ENCODE data around the gene WNT3A.

The WNT3A gene

GRCh38 chr1:228000836-228001563, 5.8 kb upstream of the WNT3A start:
- no peak overlapping the region for H3K4me3 ChIP-seq (ENCODE audit: low read depth, low read length)
- H3K36me3 ChIP-seq (ENCODE audit: control insufficient read depth, insufficient read depth, low read length), result no peaks in the 10 kb centered on the region
- peaks cover 82% of the 10 kb centered on the region for H3K27me3 ChIP-seq (ENCODE audit: control insufficient read depth, insufficient read depth, low read length)

GRCh38 chr1:228001738-228002535, 4.9 kb upstream of the WNT3A start:
- H3K27me3 ChIP-seq (ENCODE audit: control insufficient read depth, insufficient read depth, low read length), result peaks cover 81% of the 10 kb centered on the region
- H3K4me1 ChIP-seq (ENCODE audit: control insufficient read depth, insufficient read depth, low read length), result peaks cover 16% of the 10 kb centered on the region
- no peak overlapping the region for H3K9ac ChIP-seq (ENCODE audit: low read length)
- H3K27ac ChIP-seq (ENCODE audit: low read depth, low read length), result no peak overlapping the region
- no peak overlapping the region for H3K4me3 ChIP-seq (ENCODE audit: low read depth, low read length)
- no peaks in the 10 kb centered on the region for H3K36me3 ChIP-seq (ENCODE audit: control insufficient read depth, insufficient read depth, low read length)
- H3K9me3 ChIP-seq (ENCODE audit: control insufficient read depth, insufficient read depth, low read depth, low read length), result peaks cover 9% of the 10 kb centered on the region; the same call in 1 of the 2 replicates

More at GRCh38 chr1:228000836-228001563, 5.8 kb upstream of the WNT3A start:
- Histone ChIP-seq H3K9ac (ENCODE audit: low read length) (no peak overlapping the region), H3K27ac (ENCODE audit: low read depth, low read length) (no peak overlapping the region), H3K9me3 (ENCODE audit: control insufficient read depth, insufficient read depth, low read depth, low read length) (peaks cover 10% of the 10 kb centered on the region; the same call in 1 of the 2 replicates), H3K4me1 (ENCODE audit: control insufficient read depth, insufficient read depth, low read length) (peaks cover 14% of the 10 kb centered on the region)

GRCh38 chr1:228002792-228003191, 4.0 kb upstream of the WNT3A start:
- Histone ChIP-seq H3K4me3 (ENCODE audit: low read depth, low read length) (no peak overlapping the region), H3K27ac (ENCODE audit: low read depth, low read length) (no peak overlapping the region), H3K27me3 (ENCODE audit: control insufficient read depth, insufficient read depth, low read length) (peaks cover 88% of the 10 kb centered on the region), H3K9ac (ENCODE audit: low read length) (no peak overlapping the region), H3K4me1 (ENCODE audit: control insufficient read depth, insufficient read depth, low read length) (peaks cover 20% of the 10 kb centered on the region), H3K9me3 (ENCODE audit: control insufficient read depth, insufficient read depth, low read depth, low read length) (peaks cover 6% of the 10 kb centered on the region; the same call in 1 of the 2 replicates), H3K36me3 (ENCODE audit: control insufficient read depth, insufficient read depth, low read length) (no peaks in the 10 kb centered on the region)

- no peaks in the 10 kb centered on the region for H3K36me3 ChIP-seq (ENCODE audit: control insufficient read depth, insufficient read depth, low read length)
- H3K9me3 ChIP-seq (ENCODE audit: control insufficient read depth, insufficient read depth, low read depth, low read length), result no peaks in the 10 kb centered on the region
- H3K4me3 ChIP-seq (ENCODE audit: low read depth, low read length), result no peak overlapping the region
- H3K4me1 ChIP-seq (ENCODE audit: control insufficient read depth, insufficient read depth, low read length), result peaks cover 28% of the 10 kb centered on the region
- no peak overlapping the region for H3K27ac ChIP-seq (ENCODE audit: low read depth, low read length)
- H3K27me3 ChIP-seq (ENCODE audit: control insufficient read depth, insufficient read depth, low read length), result peaks cover 91% of the 10 kb centered on the region
- no peak overlapping the region for H3K9ac ChIP-seq (ENCODE audit: low read length)
Measured at GRCh38 chr1:228003461-228004330, 3.1 kb upstream of the WNT3A start.

DNA sequence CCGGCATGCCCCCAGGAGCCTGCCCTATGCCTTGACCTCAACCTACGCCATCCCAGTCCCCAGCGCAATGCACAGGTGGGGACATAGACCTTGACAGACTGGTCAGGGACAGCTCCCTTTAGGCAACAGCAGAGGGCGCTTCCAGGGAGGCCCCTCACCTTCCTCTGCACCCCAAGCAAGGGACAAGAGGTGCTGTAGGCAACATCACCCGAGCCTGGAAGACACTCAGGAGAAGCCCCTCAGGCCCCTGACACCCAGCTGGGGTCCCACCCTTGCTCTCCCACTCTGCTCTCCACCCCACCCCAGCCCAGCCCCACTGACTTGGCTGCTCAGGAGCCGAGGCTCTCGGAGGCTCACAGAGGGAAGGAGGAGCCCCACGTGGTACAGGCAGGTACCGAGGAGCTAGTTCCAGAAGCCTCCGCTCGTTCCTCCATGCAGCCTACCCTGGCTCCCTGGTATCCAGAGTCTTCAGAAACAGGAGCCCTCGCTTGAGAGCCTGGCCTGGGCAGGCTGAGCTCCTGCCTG, 2.4 kb upstream of the WNT3A start:
- Histone ChIP-seq H3K36me3 (ENCODE audit: control insufficient read depth, insufficient read depth, low read length) (no peaks in the 10 kb centered on the region), H3K9ac (ENCODE audit: low read length) (no peak overlapping the region), H3K4me3 (ENCODE audit: low read depth, low read length) (peak overlapping the region; percentile 57), H3K9me3 (ENCODE audit: control insufficient read depth, insufficient read depth, low read depth, low read length) (no peaks in the 10 kb centered on the region), H3K4me1 (ENCODE audit: control insufficient read depth, insufficient read depth, low read length) (peaks cover 35% of the 10 kb centered on the region), H3K27ac (ENCODE audit: low read depth, low read length) (no peak overlapping the region), H3K27me3 (ENCODE audit: control insufficient read depth, insufficient read depth, low read length) (peaks cover 96% of the 10 kb centered on the region)

GRCh38 chr1:228004856-228005462, 1.8 kb upstream of the WNT3A start:
- Histone ChIP-seq H3K9ac (ENCODE audit: low read length) (no peak overlapping the region), H3K27me3 (ENCODE audit: control insufficient read depth, insufficient read depth, low read length) (peaks cover 99% of the 10 kb centered on the region), H3K27ac (ENCODE audit: low read depth, low read length) (no peak overlapping the region), H3K36me3 (ENCODE audit: control insufficient read depth, insufficient read depth, low read length) (no peaks in the 10 kb centered on the region), H3K4me1 (ENCODE audit: control insufficient read depth, insufficient read depth, low read length) (peaks cover 41% of the 10 kb centered on the region), H3K4me3 (ENCODE audit: low read depth, low read length) (peak overlapping the region; percentile 57), H3K9me3 (ENCODE audit: control insufficient read depth, insufficient read depth, low read depth, low read length) (no peaks in the 10 kb centered on the region)

- Histone ChIP-seq H3K27ac (ENCODE audit: low read depth, low read length) (no peak overlapping the region), H3K27me3 (ENCODE audit: control insufficient read depth, insufficient read depth, low read length) (peaks cover 99% of the 10 kb centered on the region), H3K36me3 (ENCODE audit: control insufficient read depth, insufficient read depth, low read length) (no peaks in the 10 kb centered on the region), H3K4me1 (ENCODE audit: control insufficient read depth, insufficient read depth, low read length) (peaks cover 44% of the 10 kb centered on the region), H3K9ac (ENCODE audit: low read length) (no peak overlapping the region), H3K9me3 (ENCODE audit: control insufficient read depth, insufficient read depth, low read depth, low read length) (no peaks in the 10 kb centered on the region), H3K4me3 (ENCODE audit: low read depth, low read length) (peak overlapping the region; percentile 57)
Measured at GRCh38 chr1:228005511-228006033, 1.2 kb upstream of the WNT3A start.

GRCh38 chr1:228006034-228006785, 588 bp upstream of the WNT3A start:
- Histone ChIP-seq H3K36me3 (ENCODE audit: control insufficient read depth, insufficient read depth, low read length) (no peaks in the 10 kb centered on the region), H3K9ac (ENCODE audit: low read length) (no peak overlapping the region), H3K4me3 (ENCODE audit: low read depth, low read length) (peak overlapping the region; percentile 57), H3K4me1 (ENCODE audit: control insufficient read depth, insufficient read depth, low read length) (peaks cover 44% of the 10 kb centered on the region), H3K9me3 (ENCODE audit: control insufficient read depth, insufficient read depth, low read depth, low read length) (no peaks in the 10 kb centered on the region), H3K27me3 (ENCODE audit: control insufficient read depth, insufficient read depth, low read length) (peaks cover 99% of the 10 kb centered on the region), H3K27ac (ENCODE audit: low read depth, low read length) (no peak overlapping the region)

DNA sequence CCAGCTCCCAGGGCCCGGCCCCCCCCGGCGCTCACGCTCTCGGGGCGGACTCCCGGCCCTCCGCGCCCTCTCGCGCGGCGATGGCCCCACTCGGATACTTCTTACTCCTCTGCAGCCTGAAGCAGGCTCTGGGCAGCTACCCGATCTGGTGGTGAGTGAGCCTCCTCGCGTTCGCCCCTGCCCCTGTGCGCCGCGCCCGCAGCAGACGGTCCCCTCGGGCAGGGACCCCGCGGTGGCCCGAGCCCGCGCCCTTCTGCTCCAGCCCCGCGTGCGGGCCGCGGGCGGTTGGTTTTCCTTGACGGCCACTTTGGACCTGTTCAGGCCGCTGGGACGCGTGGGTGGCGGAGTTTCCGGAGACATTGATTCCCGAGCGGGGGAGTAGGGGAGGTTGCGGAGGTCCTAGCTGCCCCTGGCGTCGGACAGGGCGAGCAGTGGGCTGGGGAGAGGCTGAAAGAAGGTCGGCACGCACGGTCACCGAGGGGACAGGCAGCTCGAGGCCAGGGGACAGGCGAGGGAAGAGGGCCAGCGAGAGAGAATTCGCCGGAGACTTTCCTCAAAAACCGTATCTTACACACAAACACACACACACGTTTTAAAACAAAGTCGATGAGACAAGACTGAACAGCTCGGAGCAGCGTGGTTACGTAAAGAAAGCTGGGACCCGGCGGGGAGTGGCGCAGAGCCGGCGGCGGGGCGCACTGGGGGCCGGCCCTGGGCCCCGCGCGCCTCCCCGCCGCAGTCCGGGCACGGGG, 427 bp downstream of the WNT3A start:
- Histone ChIP-seq H3K9me3 (ENCODE audit: control insufficient read depth, insufficient read depth, low read depth, low read length) (no peaks in the 10 kb centered on the region), H3K4me3 (ENCODE audit: low read depth, low read length) (peak overlapping the region; percentile 45), H3K36me3 (ENCODE audit: control insufficient read depth, insufficient read depth, low read length) (no peaks in the 10 kb centered on the region), H3K27ac (ENCODE audit: low read depth, low read length) (no peak overlapping the region), H3K4me1 (ENCODE audit: control insufficient read depth, insufficient read depth, low read length) (peaks cover 44% of the 10 kb centered on the region), H3K27me3 (ENCODE audit: control insufficient read depth, insufficient read depth, low read length) (peaks cover 99% of the 10 kb centered on the region), H3K9ac (ENCODE audit: low read length) (peak overlapping the region; percentile 55)
